Measurements from ENCODE around the gene ZC3H18.

- TF ChIP-seq CTCF (conservative IDR thresholded peaks at IDR 0.05) (no peak), ZFX (IDR thresholded peaks at IDR 0.05) (no peak)
Observed at GRCh38 chr16:88630941-88631340, 60.7 kb downstream of the ZC3H18 start.
